Right atrium auricular region (tissue), 2 donors: Measurements from ENCODE around the gene PDILT. TPM values are rescaled to one million over a fixed set of nuclear protein-coding genes. Genes with fewer than 3 reads are reported as not detected.
"Not testable (repeated sequence)": the region's sequence is repeated elsewhere in the genome, so short reads cannot be mapped to it uniquely, and the experiment has no call there.

Experiments used
- DNase-seq: peaks from one replicate; pipeline ENCODE4 v3.0.0-alpha.2; 2019; ENCODE audit warnings: low spot score
- H3K27ac ChIP-seq, 2 donors: fragments of 200-600 bp; sonication (generic); 1 replicate in 1 of 2; 2 replicates in 1 of 2; pipeline ENCODE4 v1.5.1; 2016 to 2019
- H3K27me3 ChIP-seq, 2 donors: fragments of 200-600 bp; sonication (generic); one replicate each; pipeline versions ENCODE4 v1.5.1 to v1.6.0; 2017 to 2019
- H3K36me3 ChIP-seq: fragments of 200-600 bp; sonication (generic); one replicate; pipeline ENCODE4 v1.5.1; 2016
- H3K4me1 ChIP-seq, 2 donors: fragments of 200-600 bp; sonication (generic); one replicate each; pipeline versions ENCODE4 v1.5.1 to v1.6.0; 2017 to 2019
- H3K4me3 ChIP-seq, 2 donors: fragments of 200-600 bp; sonication (generic); 1 replicate in 1 of 2; 2 replicates in 1 of 2; pipeline ENCODE4 v1.5.1; 2017 to 2019; ENCODE audit warnings: mild to moderate bottlenecking in 1 of 2, moderate library complexity in 1 of 2
- H3K9me3 ChIP-seq, 2 donors: fragments of 200-600 bp; sonication (generic); one replicate each; pipeline ENCODE4 v1.5.1; 2019
- CTCF ChIP-seq, 2 donors: fragments of 200-600 bp; sonication (generic); IDR thresholded peaks; one replicate each; pipeline ENCODE4 v1.5.1; 2019; ENCODE audit warnings: antibody characterized with exemption in 2 of 2
- total RNA-seq, 2 donors: library from RNA; depleted of rRNA; stranded (reverse); fragments of >200 nt; gene quantifications; one replicate each; pipeline ENCODE4 v1.1.0, GENCODE V29; 2016

The PDILT gene, protein sequence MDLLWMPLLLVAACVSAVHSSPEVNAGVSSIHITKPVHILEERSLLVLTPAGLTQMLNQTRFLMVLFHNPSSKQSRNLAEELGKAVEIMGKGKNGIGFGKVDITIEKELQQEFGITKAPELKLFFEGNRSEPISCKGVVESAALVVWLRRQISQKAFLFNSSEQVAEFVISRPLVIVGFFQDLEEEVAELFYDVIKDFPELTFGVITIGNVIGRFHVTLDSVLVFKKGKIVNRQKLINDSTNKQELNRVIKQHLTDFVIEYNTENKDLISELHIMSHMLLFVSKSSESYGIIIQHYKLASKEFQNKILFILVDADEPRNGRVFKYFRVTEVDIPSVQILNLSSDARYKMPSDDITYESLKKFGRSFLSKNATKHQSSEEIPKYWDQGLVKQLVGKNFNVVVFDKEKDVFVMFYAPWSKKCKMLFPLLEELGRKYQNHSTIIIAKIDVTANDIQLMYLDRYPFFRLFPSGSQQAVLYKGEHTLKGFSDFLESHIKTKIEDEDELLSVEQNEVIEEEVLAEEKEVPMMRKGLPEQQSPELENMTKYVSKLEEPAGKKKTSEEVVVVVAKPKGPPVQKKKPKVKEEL
- not detected for total RNA-seq

DNA sequence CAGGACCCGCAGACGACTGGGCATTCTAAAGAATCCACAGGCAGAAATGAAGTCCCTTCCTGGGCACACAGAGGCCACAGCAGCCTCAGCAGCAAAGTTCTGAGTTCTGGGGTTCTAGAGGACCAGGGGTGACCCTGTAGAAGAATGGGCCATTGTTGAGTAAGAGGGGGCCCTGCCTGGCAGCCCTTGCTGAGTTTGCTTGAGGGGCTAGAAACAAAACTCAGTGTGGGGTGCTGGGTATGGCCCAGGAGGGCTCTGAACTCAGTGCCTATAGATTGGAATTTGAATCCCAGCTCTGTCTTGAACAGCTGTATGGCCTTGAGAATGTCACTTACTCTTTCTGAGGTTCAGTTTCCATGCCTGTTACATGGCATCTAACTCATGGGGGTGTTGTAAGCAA is at the start of gene PDILT:
Gene PDILT (minus strand): TSS at position 101 of the 400 bp plus-strand sequence. CDS start 5,437 bp downstream, outside the sequence.
- Histone ChIP-seq H3K27ac (no peak within 1 kb of the TSS), H3K27me3 (no peaks in the 10 kb centered on the region), H3K4me1 (no peaks in the 10 kb centered on the region), H3K36me3 (no peaks in the 10 kb centered on the region), H3K9me3 (no peaks in the 10 kb centered on the region), H3K4me3 (no peak within 1 kb of the TSS)
- TF ChIP-seq CTCF (IDR thresholded peaks at IDR 0.05): no peak
- no peak for DNase-seq

DNA sequence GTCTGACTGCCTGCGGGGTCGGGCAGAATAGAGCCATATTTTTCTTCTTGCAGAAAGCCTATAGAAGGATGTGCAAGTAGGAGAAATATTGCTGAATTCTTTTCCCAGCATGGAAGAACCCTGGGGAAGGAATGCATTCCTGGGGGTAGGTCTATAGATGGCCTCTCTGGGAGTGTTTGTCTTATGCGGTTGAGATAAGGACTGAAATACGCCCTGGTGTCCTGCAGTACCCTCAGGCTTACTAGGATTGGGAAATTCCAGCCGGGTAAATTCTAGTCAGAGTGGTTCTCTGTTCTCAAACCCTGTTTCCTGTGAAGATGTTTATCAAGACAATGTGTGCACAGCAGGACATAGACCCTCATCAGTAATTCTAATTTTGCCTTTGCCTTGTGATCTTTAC is 49.1 kb upstream of the PDILT start:
- not testable (repeated sequence) for H3K27me3 ChIP-seq, DNase-seq, H3K4me1 ChIP-seq, H3K27ac ChIP-seq, H3K4me3 ChIP-seq, H3K36me3 ChIP-seq, H3K9me3 ChIP-seq

DNA sequence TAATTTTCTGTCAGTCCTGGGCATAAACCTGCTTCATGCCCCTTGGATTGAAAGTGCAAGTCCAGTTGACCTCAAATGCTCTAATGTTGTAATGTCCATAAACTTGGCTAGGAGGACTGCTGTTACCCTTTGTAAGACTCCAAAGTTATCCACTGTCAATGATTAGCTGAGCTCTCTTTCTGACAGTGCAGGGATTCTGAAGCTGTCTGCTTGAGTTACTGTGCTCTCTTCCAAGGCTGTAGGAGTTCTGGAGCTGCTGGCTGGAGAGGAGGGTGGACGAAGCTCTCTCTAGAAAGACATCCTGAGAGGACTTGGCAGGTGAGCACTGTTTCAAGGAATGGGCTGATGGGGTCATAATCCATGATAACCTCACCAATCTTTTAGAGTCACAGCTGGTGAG is 46.8 kb upstream of the PDILT start, which contains the start of gene ACSM2A:
Gene ACSM2A (plus strand): TSS at position 158 of the 400 bp plus-strand sequence. CDS start 8,594 bp downstream, outside the sequence.
- not testable (repeated sequence) for DNase-seq, H3K27ac ChIP-seq, H3K4me3 ChIP-seq, H3K4me1 ChIP-seq, H3K27me3 ChIP-seq, H3K36me3 ChIP-seq, H3K9me3 ChIP-seq

GRCh38 chr16:20446652-20447393 is 42.3 kb upstream of the PDILT start:
- not testable (repeated sequence) for H3K4me1 ChIP-seq, DNase-seq, H3K36me3 ChIP-seq, H3K9me3 ChIP-seq, H3K27ac ChIP-seq, H3K4me3 ChIP-seq, H3K27me3 ChIP-seq

DNA sequence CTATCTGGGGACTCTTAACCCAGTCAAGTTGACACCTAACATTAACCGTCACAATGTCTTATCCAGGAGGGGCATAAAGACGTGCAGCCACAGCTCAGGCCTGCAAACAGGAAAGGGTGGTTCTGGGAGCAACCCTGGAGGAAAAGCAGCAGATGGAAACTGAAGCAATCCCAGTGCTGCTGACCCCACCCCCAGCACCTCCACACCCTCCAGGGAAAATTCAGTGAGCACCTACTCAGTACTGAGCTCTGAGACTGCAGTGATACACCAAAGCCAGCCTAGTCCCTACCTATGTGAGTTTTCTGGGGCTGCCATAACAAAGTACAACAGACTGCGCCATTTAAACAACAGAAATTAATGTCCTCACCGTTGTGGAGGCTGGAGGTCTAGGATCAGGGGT is 37.3 kb upstream of the PDILT start:
- H3K9me3 ChIP-seq, H3K4me1 ChIP-seq, DNase-seq, H3K27me3 ChIP-seq, H3K27ac ChIP-seq, H3K36me3 ChIP-seq, H3K4me3 ChIP-seq: not testable (repeated sequence)

DNA sequence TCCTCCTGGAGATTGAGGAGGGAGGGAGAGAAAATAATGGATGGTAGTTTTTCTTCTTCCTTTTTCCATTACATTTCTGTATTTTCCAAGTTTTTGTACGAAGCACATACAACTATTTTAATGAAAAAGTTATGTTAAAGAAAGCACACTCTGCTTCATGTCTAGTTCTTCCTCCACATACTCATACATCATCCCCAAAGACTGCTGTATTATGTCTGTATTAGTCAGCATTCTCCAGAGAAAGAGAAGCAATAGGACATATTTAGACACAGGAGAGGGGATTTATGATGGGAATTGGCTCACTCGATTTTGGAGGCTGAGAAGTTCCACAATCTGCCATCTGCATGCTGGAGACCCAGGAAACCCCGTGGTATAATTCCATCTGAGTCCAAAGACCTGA is 36.7 kb upstream of the PDILT start:
- H3K27me3 ChIP-seq: no peaks in the 10 kb centered on the region
- no peaks in the 10 kb centered on the region for H3K36me3 ChIP-seq
- no peak overlapping the region for H3K27ac ChIP-seq
- DNase-seq: no peak
- no peaks in the 10 kb centered on the region for H3K4me1 ChIP-seq
- no peak for TF ChIP-seq CTCF (IDR thresholded peaks at IDR 0.05)
- H3K4me3 ChIP-seq: no peak overlapping the region
- H3K9me3 ChIP-seq: no peaks in the 10 kb centered on the region

DNA sequence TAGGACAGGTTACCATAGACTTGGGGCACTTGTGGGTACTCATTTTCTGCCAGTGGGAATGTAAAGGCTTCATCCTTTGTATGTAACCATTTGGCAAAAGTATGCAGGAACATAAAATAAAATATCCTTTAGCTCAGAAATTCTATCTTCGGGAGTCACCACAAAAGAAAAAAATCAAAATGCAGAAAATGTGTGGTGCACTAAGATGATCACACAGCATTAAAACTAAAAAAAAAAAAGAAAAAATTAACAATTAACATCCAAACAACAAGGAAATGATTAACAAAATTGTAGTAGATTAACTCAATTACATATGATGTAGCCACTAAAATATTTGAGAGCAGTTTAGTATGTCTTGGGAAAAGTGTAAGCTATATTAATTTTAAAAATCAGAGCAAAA is 36.2 kb upstream of the PDILT start:
- H3K4me1 ChIP-seq, H3K27ac ChIP-seq, H3K9me3 ChIP-seq, H3K27me3 ChIP-seq, H3K4me3 ChIP-seq, H3K36me3 ChIP-seq, DNase-seq: not testable (repeated sequence)

- not testable (repeated sequence) for H3K4me3 ChIP-seq, H3K36me3 ChIP-seq, H3K27ac ChIP-seq, H3K4me1 ChIP-seq, H3K9me3 ChIP-seq, H3K27me3 ChIP-seq
- DNase-seq: peak; percentile 62
Measured at GRCh38 chr16:20439820-20440231, 35.3 kb upstream of the PDILT start.

GRCh38 chr16:20438950-20439349 is 34.4 kb upstream of the PDILT start:
- DNase-seq, H3K4me1 ChIP-seq, H3K27ac ChIP-seq, H3K36me3 ChIP-seq, H3K9me3 ChIP-seq, H3K27me3 ChIP-seq, H3K4me3 ChIP-seq: not testable (repeated sequence)
